Panc1 (cell line): Measurements from ENCODE around the gene LNPEP. TPM values are rescaled to one million over a fixed set of nuclear protein-coding genes. Genes with fewer than 3 reads are reported as not detected.

Experiments
- ATAC-seq: fragments of 200-7000 bp; cut with Tn5 transposase; 2 replicates; pipeline ENCODE4 v1.9.1; 2020; ENCODE audit warnings: mild to moderate bottlenecking, moderate library complexity
- Bru-seq: library from RNA; stranded (reverse); fragments of 400-500 nt; gene quantifications from one replicate; lab custom pipeline; 2021; lab: Mats Ljungman, UMichigan
- BruChase-seq, 2 experiments: library from RNA; stranded (reverse); fragments of 400-500 nt; gene quantifications; one replicate each; lab custom pipeline; 2021; lab: Mats Ljungman, UMichigan
- BruUV-seq: library from RNA; stranded (reverse); fragments of 400-500 nt; replicated peaks from 2 replicates; lab custom pipeline; 2021; lab: Mats Ljungman, UMichigan
- CTCF ChIA-PET: fragments of 300-600 bp; sonication (Branson Sonifier 250); formaldehyde crosslinking; loops from one replicate; lab custom pipeline; 2022; ENCODE audit warnings: antibody characterized with exemption; lab: Charles Lee
- POLR2A ChIA-PET: fragments of 300-600 bp; sonication (Branson Sonifier 250); formaldehyde crosslinking; loops from one replicate; lab custom pipeline; 2022; ENCODE audit warnings: antibody characterized with exemption; lab: Charles Lee
- DNase-seq: peaks from one replicate; pipeline ENCODE4 v3.0.0-alpha.2; 2010; ENCODE audit warnings: low read depth, low spot score
- H3K27ac ChIP-seq: 2 replicates; pipeline ENCODE4 v1.5.1; 2011; ENCODE audit warnings: mild to moderate bottlenecking, low read length, inconsistent platforms
- H3K27me3 ChIP-seq: fragments of 200-500 bp; sonication (Bioruptor generic); 2 replicates; pipeline ENCODE4 v1.6.0; 2014; ENCODE audit warnings: low read length, inconsistent platforms; ENCODE audit not compliant: control insufficient read depth, insufficient read depth
- H3K36me3 ChIP-seq: fragments of 200-500 bp; sonication (Bioruptor generic); 2 replicates; pipeline ENCODE4 v1.5.1; 2014; ENCODE audit warnings: inconsistent platforms, mild to moderate bottlenecking, low read length, moderate library complexity; ENCODE audit not compliant: control insufficient read depth, insufficient read depth
- H3K4me1 ChIP-seq: 2 replicates; pipeline ENCODE4 v1.5.1; 2011; ENCODE audit warnings: inconsistent platforms, mild to moderate bottlenecking, low read length, moderate library complexity; ENCODE audit not compliant: control insufficient read depth, insufficient read depth
- H3K4me3 ChIP-seq, 2 experiments: 2 replicates each; pipeline ENCODE4 v1.5.1; 2011 to 2012; ENCODE audit warnings: low read depth in 2 of 2, low read length in 2 of 2, mild to moderate bottlenecking in 2 of 2, inconsistent platforms in 1 of 2, moderate library complexity in 1 of 2
- H3K9me3 ChIP-seq: fragments of 200-500 bp; sonication (Bioruptor generic); 2 replicates; pipeline ENCODE4 v1.5.1; 2014; ENCODE audit warnings: low read depth, mild to moderate bottlenecking, inconsistent platforms, low read length, moderate library complexity; ENCODE audit not compliant: control insufficient read depth, insufficient read depth
- CTCF ChIP-seq: fragments of 450-650 bp; IDR thresholded peaks from 2 replicates; pipeline ENCODE4 v1.5.1; 2017; ENCODE audit warnings: mild to moderate bottlenecking
- POLR2AphosphoS5 ChIP-seq: IDR thresholded peaks from 2 replicates; pipeline ENCODE4 v1.6.1; 2012; ENCODE audit warnings: mild to moderate bottlenecking, low read depth, low read length, moderate library complexity
- REST ChIP-seq, 2 experiments: IDR thresholded peaks; 2 replicates each; pipeline ENCODE4 v1.6.1; 2011 to 2012; ENCODE audit warnings: low read depth in 2 of 2, control low read depth in 1 of 2, low read length in 1 of 2, mild to moderate bottlenecking in 1 of 2, moderate library complexity in 1 of 2; ENCODE audit not compliant: insufficient read depth in 1 of 2
- SIN3A ChIP-seq: IDR thresholded peaks from 2 replicates; pipeline ENCODE4 v1.6.1; 2012; ENCODE audit warnings: low read depth, mild to moderate bottlenecking, low read length, moderate library complexity, borderline replicate concordance; ENCODE audit not compliant: insufficient read depth
- TCF7L2 ChIP-seq: IDR thresholded peaks from 2 replicates; pipeline ENCODE4 v1.6.1; 2011; ENCODE audit warnings: mild to moderate bottlenecking, low read depth, low read length, inconsistent platforms
- in situ Hi-C: cut with HindIII; loops from 2 replicates; pipeline ENCODE4 v1.10.0; 2016; ENCODE audit warnings: low sequenced_read_pairs, low pct_unique_long_range_greater_than_20kb
- intact Hi-C: fragments of 100-400 bp; cut with micrococcal nuclease; formaldehyde crosslinking; loops from one replicate; pipeline ENCODE4 v1.10.0; 2022; ENCODE audit not compliant: unreplicated experiment
- long read RNA-seq: library from polyadenylated mRNA; unstranded; transcript quantifications from one replicate; pipeline ENCODE4 v2.0.0, GENCODE V29; 2021; ENCODE audit not compliant: unreplicated experiment
- polyA plus RNA-seq: library from polyadenylated mRNA; unstranded; fragments of >200 nt; gene quantifications from one replicate; pipeline ENCODE4 v1.2.1, GENCODE V29; 2012; ENCODE audit warnings: missing spikeins; ENCODE audit not compliant: insufficient read length
- total RNA-seq: library from RNA; stranded (reverse); gene quantifications from one replicate; pipeline ENCODE4 v1.2.1, GENCODE V29; 2021; ENCODE audit not compliant: unreplicated experiment

Gene LNPEP
- 46.6 TPM for total RNA-seq
- polyA plus RNA-seq: 6.6 TPM
- percentile 86 among the genes with signal in this experiment for Bru-seq, nascent RNA
- percentile 93 among the genes with signal in this experiment for BruChase-seq, experiment 1, labeled RNA remaining after a 2-hour chase
- percentile 95 among the genes with signal in this experiment for BruChase-seq, experiment 2, labeled RNA remaining after a 6-hour chase
- long read RNA-seq, full-length matches to known transcripts: 43 of 69 reads
- long read RNA-seq, partial matches to known transcripts: 15 of 69 reads
- long read RNA-seq, other reads (novel, unspliced or antisense): 11 of 69 reads

- BruUV-seq: no TSS peak
- Histone ChIP-seq H3K4me3 (peak within 1 kb of the TSS; percentile 87 to 94), H3K27me3 (no peaks in the 10 kb centered on the region), H3K27ac (peak within 1 kb of the TSS; percentile 97), H3K9me3 (no peaks in the 10 kb centered on the region), H3K36me3 (peaks cover 2% of the 10 kb centered on the region), H3K4me1 (peaks cover 35% of the 10 kb centered on the region)
- ATAC-seq (peak; percentile 89), DNase-seq (peak; percentile 92)
- peak; percentile 62; the same call in 1 of the 2 replicates for TF ChIP-seq POLR2AphosphoS5
- peak; percentile 34 to 68; a peak in 1 of 4 replicates for TF ChIP-seq REST (IDR thresholded peaks at IDR 0.05; ENCODE audit: insufficient read depth in 1 of 2, low read depth in 2 of 2, low read length in 1 of 2)
- TF ChIP-seq CTCF: no peak
- intact Hi-C loops (loop anchor here (5.0 kb wide), 3 partner anchors 63 to 227 kb away; partner anchors contain the start of gene ERAP1), in situ Hi-C loops (no loop called here)
- CTCF ChIA-PET: interaction anchor here (0.9 kb wide), 1 partner anchor 61 kb away, joined by 3 read pairs; no protein-coding TSS in a partner anchor
- POLR2A ChIA-PET: interaction anchor here (0.7 to 1.1 kb wide), 3 partner anchors 62 to 1858 kb away, joined by 3 to 18 read pairs (median 10); partner anchors contain the start of gene ERAP1
These were observed at the start of gene LNPEP for GRCh38 chr5:96935559-96936430. Gene LNPEP, plus strand, starts transcription at chr5:96936080. Its CDS starts 76 bp downstream, at chr5:96936156.

- in situ Hi-C loops: no loop called here
- DNase-seq (no peak), ATAC-seq (peak; percentile 48; the same call in 1 of the 2 replicates)
- Histone ChIP-seq H3K36me3 (no peaks in the 10 kb centered on the region), H3K4me3 (no peak overlapping the region), H3K9me3 (no peaks in the 10 kb centered on the region), H3K4me1 (no peaks in the 10 kb centered on the region), H3K27ac (no peak overlapping the region), H3K27me3 (no peaks in the 10 kb centered on the region)
- TF ChIP-seq POLR2AphosphoS5: no peak
- TF ChIP-seq TCF7L2: no peak
- no peak for TF ChIP-seq REST (IDR thresholded peaks at IDR 0.05; ENCODE audit: insufficient read depth in 1 of 2, low read depth in 2 of 2, low read length in 1 of 2)
- no peak for TF ChIP-seq SIN3A
- TF ChIP-seq CTCF: no peak
- POLR2A ChIA-PET: no interaction called here
- CTCF ChIA-PET: no interaction called here
- no TSS peak for BruUV-seq
- intact Hi-C loops: no loop called here
These were observed 42.5 kb upstream of the LNPEP start for GRCh38 chr5:96893342-96893741.
